HG03457 (cell line): ENCODE measurements around the gene SLIT3.

Experiments
- ATAC-seq: cut with Tn5 transposase; IDR thresholded peaks from one replicate; pipeline ENCODE4 v1.9.1; 2021; ENCODE audit warnings: moderate number of reproducible peaks; ENCODE audit not compliant: unreplicated experiment

SLIT3 gene

DNA sequence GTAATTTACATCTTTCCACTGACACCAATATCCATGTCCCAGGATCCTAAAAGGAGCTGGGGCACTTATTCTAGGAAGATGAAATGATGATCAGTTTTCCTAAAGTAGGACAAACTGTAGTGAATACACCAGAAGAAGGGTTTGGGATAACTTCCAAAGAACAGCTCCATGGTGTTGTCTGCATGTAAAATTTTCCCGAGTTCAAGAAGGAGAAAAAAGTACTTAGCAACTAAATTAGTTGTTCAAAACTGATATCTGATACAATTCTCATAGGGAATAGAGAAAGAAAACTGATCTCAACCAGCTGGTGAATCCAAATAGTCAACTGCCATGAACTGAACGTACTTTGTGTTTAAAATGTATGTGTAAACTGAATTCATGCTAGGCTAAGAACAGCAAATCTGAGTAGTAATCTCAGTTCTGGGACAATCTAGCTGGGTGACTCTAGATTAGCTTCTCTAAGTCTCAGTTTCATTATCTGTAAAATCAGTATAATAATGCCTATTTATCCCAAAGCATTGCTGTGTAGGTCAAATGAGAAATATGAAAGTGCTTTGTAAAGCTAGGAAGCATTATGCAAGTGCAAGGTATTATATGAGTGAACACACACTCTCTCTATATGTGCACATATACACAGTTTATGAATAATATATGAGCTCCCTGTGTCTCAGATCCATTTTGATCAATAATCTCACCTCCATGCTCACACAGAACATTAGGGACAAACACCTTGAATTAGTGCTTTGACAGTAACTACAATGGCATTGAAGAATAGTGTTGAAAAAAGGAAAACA lies 357.7 kb downstream of the SLIT3 start:
- no peak for ATAC-seq

DNA sequence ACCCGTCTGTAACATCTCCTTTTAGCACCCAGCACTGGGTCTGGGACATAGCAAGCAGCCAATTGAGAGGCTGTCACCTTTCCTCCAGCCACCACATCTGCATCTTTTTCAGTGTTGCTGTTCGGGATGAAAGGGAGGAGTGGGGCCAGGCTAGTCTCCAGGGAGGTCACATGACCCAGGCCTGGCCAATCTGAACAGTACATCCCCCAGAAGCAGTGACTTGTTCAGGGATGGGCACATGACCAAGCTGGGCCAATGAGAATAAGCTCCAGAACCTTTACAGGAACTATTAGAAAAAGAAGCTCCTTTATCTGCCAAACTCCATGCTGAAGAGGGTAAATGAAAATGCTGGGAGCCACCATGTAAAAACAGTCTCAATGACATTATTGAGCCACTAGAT lies 359.0 kb downstream of the SLIT3 start:
- ATAC-seq, result no peak

DNA sequence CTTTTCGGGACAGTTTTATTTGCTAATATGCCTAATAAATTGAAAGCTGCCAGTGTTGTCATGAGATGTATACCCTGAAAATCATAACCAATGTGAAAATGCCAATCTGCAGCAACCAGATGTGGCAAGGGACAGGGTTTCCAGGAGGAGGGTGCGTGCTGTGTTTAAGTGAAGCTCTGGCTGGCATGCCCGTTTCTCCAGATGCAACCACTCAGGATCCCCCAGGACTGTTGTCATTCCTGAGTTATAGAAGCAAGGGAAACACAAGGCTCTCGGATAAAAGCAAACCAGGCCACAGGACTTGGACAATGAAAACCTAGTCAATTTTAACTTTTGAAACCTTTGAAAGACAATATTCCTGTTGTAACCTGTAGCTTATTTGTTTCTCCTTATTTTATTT lies 360.2 kb downstream of the SLIT3 start:
- no peak for ATAC-seq

DNA sequence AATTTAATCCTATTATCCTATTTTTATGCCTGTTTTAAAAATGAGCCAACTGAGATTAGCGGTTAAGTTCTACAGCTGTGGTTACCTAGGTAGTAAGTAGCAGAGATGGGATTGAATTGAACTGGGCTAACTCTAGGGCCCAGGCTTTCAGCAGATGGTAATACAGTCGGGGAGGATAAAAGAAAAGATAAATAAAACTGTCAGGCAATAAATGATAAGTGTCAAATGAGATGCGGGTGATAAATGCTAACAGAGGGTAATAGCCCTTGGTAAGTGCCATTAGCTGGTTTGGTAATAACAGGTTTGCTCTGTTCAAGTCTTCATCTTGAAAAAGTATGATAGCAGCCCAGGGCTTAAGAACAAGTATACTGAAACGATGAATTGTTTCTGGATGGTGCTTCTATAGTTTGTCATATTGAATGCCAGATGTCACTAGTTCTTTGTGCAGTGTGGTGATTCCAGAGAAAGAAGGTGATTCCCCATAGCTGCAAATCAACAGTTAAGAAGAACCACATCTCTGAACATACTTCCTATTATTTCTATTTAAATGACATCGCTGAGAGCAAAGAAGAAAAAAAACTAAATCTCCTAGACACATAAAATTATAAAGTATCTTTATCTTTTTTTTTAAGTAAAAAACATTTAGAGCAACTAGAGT lies 360.9 kb downstream of the SLIT3 start:
- ATAC-seq, result no peak

DNA sequence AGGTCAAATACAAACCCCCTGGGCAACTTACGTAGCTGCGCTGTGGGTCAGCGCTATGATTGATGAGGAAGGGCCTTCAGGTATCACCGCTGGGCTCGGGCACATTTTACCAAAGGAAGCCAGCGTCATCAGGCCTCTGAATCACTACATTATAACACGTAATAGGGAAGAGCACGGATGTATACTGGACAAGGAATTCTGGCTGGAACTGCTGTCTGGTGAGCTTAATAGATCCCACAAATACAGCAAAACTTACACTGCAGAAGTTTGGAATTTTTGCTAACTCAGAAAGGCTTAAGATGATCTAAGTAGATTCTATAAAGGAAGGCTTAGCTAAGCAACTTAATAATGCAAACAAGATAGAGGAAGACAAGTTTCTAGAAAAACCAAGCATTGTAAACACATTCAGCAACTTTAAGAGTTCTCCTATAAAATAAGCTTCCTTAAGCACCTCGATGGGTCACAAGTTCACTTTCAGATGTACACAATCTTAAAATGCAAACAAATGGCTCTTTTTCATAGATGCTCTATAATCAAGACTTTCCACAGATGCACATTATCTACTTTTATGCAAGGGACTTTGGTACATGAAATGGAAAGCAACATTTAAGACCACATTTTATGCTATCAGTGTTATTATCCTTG lies 361.7 kb downstream of the SLIT3 start:
- no peak for ATAC-seq

DNA sequence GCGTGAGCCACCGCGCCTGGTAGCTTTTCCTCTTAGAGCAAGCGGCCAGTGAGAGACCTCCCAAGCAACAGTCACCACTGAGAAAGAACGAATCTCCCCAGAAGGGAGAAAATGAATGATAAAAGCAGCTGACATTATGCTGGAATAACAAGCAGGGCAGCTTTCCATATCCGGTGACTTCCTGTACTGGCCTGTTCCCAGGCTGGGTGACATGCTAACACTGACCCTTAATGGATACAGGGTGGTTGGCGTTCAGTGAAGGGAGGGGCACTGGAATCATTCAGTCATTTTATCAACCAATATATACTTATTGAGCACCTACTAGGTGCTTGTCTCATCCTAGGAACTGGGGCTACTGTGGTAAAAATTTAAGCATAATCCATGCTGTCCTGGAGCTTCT lies 364.4 kb downstream of the SLIT3 start:
- ATAC-seq, result no peak

DNA sequence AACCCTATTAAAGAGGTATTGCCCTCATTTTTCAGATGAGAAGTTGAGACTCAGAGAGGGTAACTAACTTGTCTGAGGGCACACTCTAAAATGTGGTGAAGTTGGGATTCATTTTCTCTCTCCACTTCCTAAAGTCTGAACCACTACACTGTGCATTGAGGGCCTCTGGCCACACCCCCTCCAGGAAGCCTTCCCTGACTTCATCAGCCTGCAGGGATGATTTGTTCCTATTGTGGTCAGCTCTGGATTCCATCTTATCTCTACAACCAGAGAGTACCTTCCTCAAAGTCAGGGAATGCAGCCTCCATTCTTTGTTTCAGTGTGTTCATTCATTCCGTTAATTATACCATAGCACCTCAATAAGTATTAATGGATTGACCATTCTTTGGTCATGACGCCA lies 365.8 kb downstream of the SLIT3 start:
- no peak for ATAC-seq

DNA sequence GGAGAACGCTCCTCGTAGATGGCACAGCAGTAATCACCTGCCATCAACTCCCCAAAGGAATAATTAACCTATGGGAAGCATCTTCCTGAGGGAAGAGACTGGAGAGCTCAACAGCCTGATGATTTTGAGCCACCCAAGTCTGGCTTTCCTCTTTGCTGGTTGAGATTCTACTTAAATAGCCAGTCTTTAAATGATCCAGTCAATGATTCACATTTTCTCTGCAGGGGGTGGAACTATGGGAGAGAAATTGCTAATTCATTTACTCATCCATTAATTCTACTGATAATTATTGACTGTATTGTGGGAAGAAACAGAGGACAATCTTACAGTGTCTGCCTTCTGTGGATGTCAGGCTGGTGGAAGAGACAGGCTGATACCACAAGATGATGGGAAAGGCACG lies 366.8 kb downstream of the SLIT3 start:
- ATAC-seq, result no peak

DNA sequence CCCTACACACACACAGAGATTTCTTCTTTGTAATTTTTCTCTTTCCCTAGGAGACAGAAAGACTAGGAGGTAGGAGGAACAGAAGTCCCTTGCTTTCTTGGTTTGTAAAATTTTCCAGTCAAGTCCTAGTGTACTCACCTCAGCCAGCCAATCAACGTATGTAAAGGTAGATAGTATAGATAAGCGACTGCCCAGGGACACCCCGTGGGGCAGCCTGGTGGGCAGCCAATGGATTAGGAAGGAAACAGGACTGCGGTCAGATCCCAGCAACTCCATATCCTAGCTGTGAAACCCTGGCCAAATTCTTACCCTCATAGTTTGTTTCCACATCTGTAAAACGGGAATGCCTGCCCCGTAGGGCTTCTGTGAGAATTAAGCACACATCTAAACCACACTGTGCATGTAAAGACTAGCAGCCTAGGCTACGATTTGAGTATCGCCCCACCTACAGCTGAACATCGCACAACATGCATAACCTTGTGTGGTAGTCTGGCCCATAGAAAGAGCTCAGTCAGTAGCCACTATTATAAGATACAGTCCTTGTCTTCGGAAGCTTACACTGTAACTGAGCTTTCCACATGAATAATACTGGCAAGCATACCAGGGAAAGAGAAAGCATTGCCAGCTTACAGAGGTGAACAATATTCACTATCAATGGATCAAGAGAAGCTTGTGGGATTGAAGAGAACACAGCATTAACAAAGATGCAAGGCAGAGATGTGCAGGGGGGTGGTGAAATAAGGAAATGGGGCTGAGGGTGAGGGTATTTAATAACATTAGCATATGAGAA lies 368.3 kb downstream of the SLIT3 start:
- ATAC-seq, result no peak

DNA sequence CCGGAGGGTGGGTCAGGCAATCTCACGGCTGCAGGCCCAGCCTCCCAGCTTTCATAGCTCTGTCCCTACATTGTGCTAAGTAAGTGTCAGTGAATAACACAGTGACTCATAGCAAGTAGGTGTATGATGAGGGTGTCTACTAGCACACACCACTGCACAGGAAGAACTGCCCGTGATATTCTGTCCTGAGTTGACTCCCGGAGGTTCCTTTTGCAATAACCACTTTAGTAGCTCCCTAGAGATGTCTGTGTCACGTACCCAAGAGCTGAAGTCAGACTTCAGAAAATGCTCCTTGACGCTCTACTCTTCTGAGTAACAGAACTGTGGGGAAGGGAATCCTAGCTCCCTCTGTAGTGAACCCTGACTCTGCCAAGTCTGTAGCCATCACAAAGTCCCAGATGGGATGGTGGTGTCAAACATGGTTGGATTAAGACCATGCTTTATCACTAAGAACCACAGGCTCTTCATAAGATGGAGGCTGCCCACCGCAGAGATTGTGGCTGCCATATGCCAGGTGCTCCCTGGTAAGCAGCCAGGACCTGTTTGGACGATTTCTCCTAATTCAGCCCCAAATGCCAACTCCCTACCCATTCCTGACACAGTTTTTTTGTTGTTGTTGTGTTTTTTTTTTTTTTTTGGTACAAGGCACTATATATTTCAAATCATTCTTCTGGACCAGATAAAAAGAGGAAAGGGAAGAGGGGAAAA lies 369.1 kb downstream of the SLIT3 start:
- ATAC-seq, result no peak

DNA sequence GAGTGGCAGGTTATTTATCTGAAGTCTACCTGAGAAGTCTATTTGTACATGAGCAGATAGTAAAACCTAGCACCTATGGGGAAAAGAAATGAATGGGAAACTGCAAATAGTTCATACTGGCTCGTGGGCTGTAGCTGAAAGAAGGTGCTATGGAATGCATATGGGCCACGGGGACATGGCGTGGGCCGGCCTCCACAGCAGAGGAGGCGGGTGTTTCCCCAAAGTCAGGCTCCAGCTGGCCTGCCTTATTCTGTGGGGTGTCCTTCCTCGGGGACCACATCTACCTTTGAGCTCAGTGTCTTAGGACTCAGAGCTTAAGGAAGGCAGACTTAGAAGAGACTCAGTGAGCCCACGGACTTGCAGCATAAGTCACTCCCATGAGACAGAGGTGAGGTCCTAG lies 371.3 kb downstream of the SLIT3 start:
- ATAC-seq, result no peak

DNA sequence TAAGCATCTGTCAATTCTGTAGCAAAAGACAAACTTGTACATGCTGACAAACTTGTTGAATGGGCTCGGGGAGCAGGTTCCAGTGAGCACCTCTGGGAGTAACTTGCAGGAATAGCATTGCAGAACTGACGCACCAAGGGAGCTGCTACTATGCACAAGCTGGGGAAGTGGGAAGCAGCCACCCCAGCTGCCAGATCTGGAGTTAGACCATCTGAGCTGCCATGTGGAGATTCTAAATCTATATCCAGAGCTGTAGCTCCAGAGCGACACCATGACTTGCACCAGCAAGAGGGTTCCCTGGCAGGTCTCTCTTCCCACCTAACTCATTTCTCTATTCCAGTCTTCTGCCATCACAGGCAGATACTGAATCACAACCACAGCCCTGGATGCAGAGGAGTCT lies 375.8 kb downstream of the SLIT3 start:
- no peak for ATAC-seq

DNA sequence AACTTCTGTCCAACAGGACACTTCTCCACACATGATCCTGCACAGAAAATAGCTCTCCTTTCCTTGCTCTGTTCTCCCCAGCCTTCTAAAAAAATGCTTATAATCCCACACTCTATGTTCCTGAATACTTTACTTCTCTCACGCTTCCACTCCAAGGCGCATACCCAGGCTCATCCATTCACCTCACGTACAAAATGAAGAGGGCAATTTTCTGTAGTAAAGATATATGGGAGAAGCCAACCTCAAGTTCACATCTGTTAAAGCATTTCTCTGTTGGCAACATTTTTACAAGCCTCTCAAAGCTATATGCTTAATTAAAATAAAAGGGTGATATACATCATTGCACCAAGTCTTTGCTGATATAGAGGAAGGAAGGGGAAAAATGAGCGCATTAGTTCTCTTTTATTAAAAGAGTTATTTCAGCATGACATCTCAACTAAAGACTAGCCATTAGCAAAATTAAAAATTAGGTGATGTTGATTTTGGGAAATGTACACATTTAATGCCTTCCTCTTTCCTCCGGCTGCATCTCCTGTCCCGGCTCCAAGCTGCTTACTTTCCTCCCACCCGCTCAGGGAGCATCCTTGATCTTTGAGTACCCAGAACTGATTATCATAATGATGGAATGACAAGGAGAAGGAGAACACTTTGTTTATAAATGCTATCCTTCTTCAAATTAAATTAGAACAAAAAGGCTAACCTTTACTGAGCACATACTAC lies 379.6 kb downstream of the SLIT3 start:
- no peak for ATAC-seq

DNA sequence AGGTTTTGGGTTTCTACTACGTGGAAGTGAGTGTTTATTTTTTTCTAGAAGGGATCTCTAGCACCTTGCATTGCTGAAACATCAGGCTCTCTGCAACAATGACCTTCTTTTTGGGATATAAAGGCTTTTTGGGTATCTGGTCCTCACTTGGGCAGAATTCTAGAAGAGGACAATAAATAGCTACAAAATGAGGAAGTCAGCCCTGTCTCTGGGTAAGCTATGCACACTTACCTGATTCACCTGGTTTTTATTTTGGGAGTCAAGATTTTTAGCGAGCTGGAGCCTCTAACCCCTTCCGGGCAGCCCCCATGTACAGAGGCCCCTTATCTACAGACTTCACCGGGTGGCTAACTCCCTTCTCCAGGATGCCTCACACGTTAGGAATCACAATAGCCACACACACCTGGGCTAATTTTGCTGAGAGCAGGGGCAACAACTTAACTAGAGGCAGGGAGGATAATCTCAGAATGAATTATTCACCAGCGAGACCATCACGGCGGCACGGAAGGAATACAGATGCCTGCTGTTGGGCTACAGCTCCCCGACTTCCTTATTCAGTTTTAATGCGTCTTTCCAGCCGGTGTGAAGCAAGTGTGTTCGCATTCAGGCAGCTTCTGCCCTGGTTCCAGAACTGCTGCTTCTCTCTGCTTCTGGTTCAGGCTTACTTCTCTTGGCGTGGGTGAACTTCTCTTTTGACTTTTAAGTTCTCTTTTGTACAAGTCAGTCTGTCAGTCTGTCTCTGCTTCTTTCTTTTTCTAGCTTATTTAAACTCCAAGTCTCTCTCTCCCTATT lies 380.7 kb downstream of the SLIT3 start:
- ATAC-seq, result no peak

DNA sequence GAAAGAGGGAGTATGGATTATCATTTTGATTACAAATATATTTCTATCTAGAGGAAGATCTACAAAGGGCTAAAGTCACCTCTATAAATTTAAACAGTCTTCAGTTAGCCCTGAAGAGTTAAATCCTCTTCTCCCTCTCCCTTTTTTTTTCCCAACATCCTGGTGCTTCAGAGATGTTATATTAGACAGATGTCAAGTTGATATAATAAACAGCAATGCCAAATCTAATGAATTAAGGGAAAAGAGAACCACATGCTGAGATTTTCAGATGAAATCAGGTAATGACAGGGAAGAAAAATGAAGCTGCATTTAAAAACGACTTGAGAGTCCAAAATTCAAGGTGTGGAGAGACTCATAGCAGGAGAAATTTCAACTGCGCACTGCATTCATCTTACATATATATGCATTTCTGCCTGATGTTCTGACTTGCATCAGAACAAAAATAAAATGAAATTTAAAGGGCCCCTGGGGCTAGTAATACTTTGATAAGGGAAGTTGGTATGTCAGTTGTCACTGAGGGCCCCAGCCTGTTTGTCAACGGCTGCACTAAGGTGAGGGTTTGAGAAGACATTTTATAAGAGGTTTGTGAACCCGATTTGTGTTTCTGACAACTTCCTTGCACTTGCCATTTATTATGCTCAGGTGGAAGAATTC lies 382.9 kb downstream of the SLIT3 start:
- ATAC-seq, result no peak

DNA sequence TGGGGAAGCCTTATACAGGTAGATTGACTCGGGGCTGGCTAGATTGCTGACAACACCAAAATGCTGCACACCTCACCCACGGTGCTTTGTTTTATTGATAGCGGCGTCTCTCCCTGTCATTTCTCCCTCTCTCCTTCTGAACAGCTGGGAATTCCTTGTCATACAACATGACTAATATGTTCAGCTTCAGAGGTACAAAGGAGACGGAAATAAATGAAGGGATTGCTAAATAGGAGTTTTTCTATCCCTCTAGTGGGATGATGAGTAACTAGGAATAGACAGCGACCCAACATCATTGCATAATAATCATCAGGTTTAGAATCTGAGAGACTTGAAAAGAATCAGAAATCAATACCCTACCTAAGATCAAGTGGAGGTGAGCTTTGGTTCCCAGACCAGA lies 384.1 kb downstream of the SLIT3 start:
- no peak for ATAC-seq

DNA sequence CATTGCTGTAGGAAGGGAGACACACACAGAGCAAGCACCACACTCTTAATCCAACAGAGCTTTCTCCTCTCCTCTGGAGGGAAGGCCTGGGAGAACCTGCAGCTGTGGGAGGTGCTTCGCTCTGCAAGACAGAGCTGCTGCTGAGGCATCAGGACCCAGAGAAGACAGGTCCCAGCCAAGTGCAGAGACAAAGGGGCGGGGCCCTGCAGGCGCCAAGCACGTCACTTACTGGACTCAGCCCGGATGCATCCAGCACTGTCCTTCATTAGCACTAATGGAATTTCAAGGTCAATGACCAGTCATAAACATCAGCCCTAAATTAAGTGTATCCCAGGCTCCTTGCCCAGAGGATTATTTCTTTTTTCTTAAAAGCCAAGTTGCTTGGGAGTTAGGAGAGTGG lies 384.7 kb downstream of the SLIT3 start:
- ATAC-seq, result no peak

DNA sequence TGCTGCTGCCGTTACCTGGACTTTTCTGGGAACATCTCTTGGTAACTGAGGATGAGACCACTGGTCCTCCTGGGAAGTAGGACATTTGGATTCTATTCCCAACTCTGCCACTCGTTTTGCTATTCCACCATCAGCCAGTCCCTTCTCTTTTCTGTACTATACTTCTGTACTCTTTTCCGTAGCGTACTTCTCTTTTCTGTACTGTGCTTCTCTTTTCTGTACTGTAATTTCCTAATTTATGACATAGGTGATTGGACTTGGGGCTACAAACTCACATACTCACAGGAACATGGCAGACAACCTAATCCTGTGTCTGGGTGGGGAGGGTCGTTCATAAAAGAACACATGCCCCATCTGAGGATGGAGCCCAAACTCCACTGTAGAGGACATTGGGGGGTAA lies 386.4 kb downstream of the SLIT3 start:
- no peak for ATAC-seq

DNA sequence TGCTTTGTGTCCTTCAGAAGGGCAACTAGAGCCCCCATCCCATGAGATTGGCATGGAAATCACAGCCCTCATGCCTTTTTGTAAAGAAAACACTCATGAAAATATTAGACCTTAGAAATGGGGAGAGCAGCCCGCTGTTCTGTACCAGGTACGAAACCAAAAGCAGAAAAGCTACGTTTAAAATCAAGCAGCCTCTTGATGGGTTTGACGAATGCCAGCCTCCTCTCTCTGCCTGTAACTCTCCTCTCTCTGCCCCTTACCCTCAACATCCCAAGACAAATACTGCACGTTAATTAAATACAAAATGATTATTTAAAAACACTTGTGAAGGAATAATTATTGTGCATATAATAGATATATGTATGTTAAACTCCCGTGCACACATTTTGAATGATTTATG lies 390.1 kb downstream of the SLIT3 start:
- no peak for ATAC-seq
